ENCODE measurements around the gene HELZ. TPM values are rescaled to one million over a fixed set of nuclear protein-coding genes. Genes with fewer than 3 reads are reported as not detected.

Gene HELZ
- total and polyA plus RNA-seq, 10 donors = 2.5 to 154 (median 88.7) TPM

GRCh38 chr17:67156269-67157199, 88.5 kb downstream of the HELZ start:
- Histone ChIP-seq H3K9me3 (no peaks in the 10 kb centered on the region), H3K36me3 (peaks cover 0 to 83% (median 24%) of the 10 kb centered on the region in 6 donors), H3K27me3 (replicated peaks in 1 of 7) (no peaks in the 10 kb centered on the region), H3K4me1 (peaks cover 0 to 13% (median 5%) of the 10 kb centered on the region in 6 donors), H3K4me3 (no peak overlapping the region), H3K27ac (no peak overlapping the region)
- WGBS, 5 donors = 76 to 86% (median 80%) methylated on average over 9 of the region's 9 CpGs
- TF ChIP-seq POLR2AphosphoS5 (IDR thresholded peaks at IDR 0.05) = no peak
- no peak for TF ChIP-seq POLR2A (IDR thresholded peaks at IDR 0.05)
- no peak for TF ChIP-seq CTCF (IDR thresholded peaks at IDR 0.05 in 8 of 11, conservative IDR thresholded peaks at IDR 0.05 in 3 of 11)
- intact Hi-C loops (cut with DNase I; ENCODE audit: low total_unique reads) = no loop called here
- no peak for DNase-seq

DNA sequence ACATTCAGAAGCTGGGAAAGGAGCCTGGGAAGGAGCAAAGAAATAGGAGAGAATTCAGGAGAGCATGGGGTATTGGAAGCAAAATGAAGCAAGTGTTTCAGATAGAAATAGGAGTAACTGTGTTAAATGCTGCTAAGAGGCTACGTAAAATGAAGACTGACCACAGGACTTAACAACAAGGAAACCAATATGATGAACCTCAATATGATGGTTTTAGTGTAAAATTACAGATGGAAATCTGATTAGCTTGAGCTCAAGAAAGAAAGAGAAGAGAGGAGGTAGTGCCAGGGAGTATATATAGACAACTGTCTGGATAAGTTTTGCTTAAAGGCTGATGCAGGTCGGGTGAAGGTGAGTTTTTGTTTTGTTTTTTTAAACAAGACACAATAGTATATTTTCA, 92.2 kb downstream of the HELZ start:
- Histone ChIP-seq H3K4me3 (no peak overlapping the region), H3K9me3 (no peaks in the 10 kb centered on the region), H3K27me3 (replicated peaks in 1 of 7) (no peaks in the 10 kb centered on the region), H3K4me1 (peaks cover 0 to 3% (median under 1%) of the 10 kb centered on the region in 6 donors), H3K27ac (no peak overlapping the region), H3K36me3 (peaks cover 0 to 84% (median 38%) of the 10 kb centered on the region in 6 donors)
- WGBS, 5 donors = 90 to 95% (median 92%) methylated on average over 2 of the region's 2 CpGs
- DNase-seq = no peak
- TF ChIP-seq CTCF (IDR thresholded peaks at IDR 0.05 in 8 of 11, conservative IDR thresholded peaks at IDR 0.05 in 3 of 11) = no peak
- no peak for TF ChIP-seq POLR2A (IDR thresholded peaks at IDR 0.05)
- no peak for TF ChIP-seq POLR2AphosphoS5 (IDR thresholded peaks at IDR 0.05)
- intact Hi-C loops (cut with DNase I; ENCODE audit: low total_unique reads) = no loop called here

DNA sequence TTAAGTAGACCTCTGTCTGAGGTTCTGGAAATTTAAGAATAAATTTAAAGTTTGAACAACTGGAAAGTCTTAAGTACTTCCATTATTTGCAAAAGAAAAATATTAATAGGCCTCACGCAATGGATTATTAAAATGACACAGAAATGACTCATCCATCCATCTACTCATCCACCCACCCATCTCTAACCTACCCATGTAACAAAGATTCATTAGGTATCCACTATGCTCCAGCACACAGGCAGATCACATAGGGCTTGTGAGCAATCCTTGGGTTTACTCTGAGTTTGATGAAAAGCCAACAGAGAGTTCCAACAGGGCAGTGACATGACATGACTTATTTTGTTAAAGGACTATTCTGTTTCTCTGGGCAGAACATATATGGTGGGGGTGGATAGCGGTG, 93.3 kb downstream of the HELZ start:
- DNase-seq = no peak
- 76 to 97% (median 90%) methylated on average over 2 of the region's 2 CpGs for WGBS, 5 donors
- no peak for TF ChIP-seq POLR2AphosphoS5 (IDR thresholded peaks at IDR 0.05)
- H3K4me3 ChIP-seq = no peak overlapping the region
- no peaks in the 10 kb centered on the region for H3K4me1 ChIP-seq
- no peak overlapping the region for H3K27ac ChIP-seq
- no peaks in the 10 kb centered on the region for H3K9me3 ChIP-seq
- intact Hi-C loops (cut with DNase I; ENCODE audit: low total_unique reads) = no loop called here
- H3K27me3 ChIP-seq (replicated peaks in 1 of 7) = no peaks in the 10 kb centered on the region
- H3K36me3 ChIP-seq = peaks cover 0 to 85% (median 44%) of the 10 kb centered on the region in 6 donors

DNA sequence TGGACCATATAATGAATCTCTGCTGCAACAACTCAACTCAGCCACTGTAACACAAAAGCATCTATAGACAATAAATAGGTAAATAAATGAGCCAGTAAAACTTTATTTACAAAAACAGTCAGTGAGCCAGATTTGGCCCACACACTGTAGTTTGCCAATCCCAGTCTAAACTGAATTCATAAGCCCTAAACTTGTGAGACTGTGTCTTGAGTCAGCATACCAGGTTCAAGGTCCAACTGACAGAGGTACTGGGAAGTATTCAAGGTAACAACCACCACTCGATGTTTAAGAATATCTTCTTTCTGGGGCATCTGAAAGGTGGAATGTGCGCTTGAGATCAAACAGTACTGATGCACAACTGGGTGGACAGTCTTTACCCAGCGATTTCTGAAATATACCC, 94.2 kb downstream of the HELZ start:
- Histone ChIP-seq H3K4me3 (no peak overlapping the region), H3K9me3 (no peaks in the 10 kb centered on the region), H3K27ac (no peak overlapping the region), H3K36me3 (peaks cover 0 to 87% (median 52%) of the 10 kb centered on the region in 6 donors), H3K4me1 (no peaks in the 10 kb centered on the region), H3K27me3 (replicated peaks in 1 of 7) (no peaks in the 10 kb centered on the region)
- intact Hi-C loops (cut with DNase I; ENCODE audit: low total_unique reads) = no loop called here
- WGBS, 5 donors = 90 to 94% (median 92%) methylated on average over 3 of the region's 3 CpGs
- DNase-seq = no peak
- TF ChIP-seq POLR2A (IDR thresholded peaks at IDR 0.05) (no peak), POLR2AphosphoS5 (IDR thresholded peaks at IDR 0.05) (no peak), CTCF (IDR thresholded peaks at IDR 0.05 in 8 of 11, conservative IDR thresholded peaks at IDR 0.05 in 3 of 11) (no peak)
